Left ventricle myocardium inferior (tissue), 1 donor: Measurements from ENCODE around the gene ANKRD34A. TPM values are rescaled to one million over a fixed set of nuclear protein-coding genes. Genes with fewer than 3 reads are reported as not detected.
"Not testable (repeated sequence)": the region's sequence is repeated elsewhere in the genome, so short reads cannot be mapped to it uniquely, and the experiment has no call there.

Source experiments
- DNase-seq: peaks from one replicate; pipeline ENCODE4 v3.0.0-alpha.2; 2020
- H3K27ac ChIP-seq: fragments of 200-600 bp; replicated peaks from 2 replicates; pipeline ENCODE4 v1.8.0; 2021
- H3K27me3 ChIP-seq: fragments of 200-600 bp; 2 replicates; pipeline ENCODE4 v1.8.0; 2021; ENCODE audit warnings: low read depth
- H3K36me3 ChIP-seq: fragments of 200-600 bp; 2 replicates; pipeline ENCODE4 v1.8.0; 2021
- H3K4me1 ChIP-seq: fragments of 200-600 bp; 2 replicates; pipeline ENCODE4 v1.8.0; 2021
- H3K4me3 ChIP-seq: fragments of 200-600 bp; 2 replicates; pipeline ENCODE4 v1.8.0; 2021; ENCODE audit warnings: mild to moderate bottlenecking, moderate library complexity
- H3K9me3 ChIP-seq: fragments of 200-600 bp; replicated peaks from 2 replicates; pipeline ENCODE4 v1.8.0; 2021
- intact Hi-C: fragments of 100-400 bp; cut with micrococcal nuclease; formaldehyde crosslinking; loops from one replicate; pipeline ENCODE4 v1.11.0; 2022
- total RNA-seq: library from RNA; stranded (reverse); fragmentation: NEBNext Ultra II Directional; extraction: Animal tissue kit (Norgen Biotek cat#: 25700); gene quantifications from one replicate; pipeline ENCODE4 v1.2.1, GENCODE V29; 2021
- TF ChIP-seq, protein P1 (sequence below): fragments of 200-600 bp; IDR thresholded peaks from 2 replicates; pipeline ENCODE4 v1.8.0; 2021; ENCODE audit warnings: antibody characterized with exemption, mild to moderate bottlenecking, borderline replicate concordance
- donor health status: DM: no; HTN: yes; CAD: no; lungs with severe emphysema.

The ANKRD34A gene
- total RNA-seq, 1 donor from 2014 or later, result 0.66 TPM

DNA sequence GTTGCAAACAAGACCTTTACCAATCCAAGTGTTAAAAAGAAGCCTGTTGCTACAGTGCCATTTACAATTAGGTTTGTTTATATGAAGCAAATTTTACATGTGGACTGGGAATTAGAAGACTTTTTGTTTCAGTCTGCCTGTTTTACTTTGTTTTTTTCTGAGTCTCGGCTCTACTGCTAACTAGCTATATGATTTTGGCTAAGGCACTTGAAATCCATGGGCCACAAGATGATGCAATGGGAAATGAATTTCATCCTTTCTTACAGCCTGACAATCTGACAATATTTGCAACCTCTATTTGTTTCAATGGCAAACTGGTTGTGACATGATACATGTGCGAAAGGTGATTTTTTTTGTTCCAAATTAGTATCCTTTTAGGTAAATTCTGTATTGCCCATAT lies 42.1 kb downstream of the ANKRD34A start:
- no peaks in the 10 kb centered on the region for H3K27me3 ChIP-seq

DNA sequence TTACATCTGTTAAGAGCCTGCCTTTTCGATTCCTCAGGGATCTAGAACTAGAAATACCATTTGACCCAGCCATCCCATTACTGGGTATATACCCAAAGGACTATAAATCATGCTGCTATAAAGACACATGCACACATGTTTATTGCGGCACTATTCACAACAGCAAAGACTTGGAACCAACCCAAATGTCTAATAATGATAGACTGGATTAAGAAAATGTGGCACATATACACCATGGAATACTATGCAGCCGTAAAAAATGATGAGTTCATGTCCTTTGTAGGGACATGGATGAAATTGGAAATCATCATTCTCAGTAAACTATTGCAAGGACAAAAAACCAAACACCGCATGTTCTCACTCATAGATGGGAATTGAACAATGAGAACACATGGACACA lies 44.1 kb downstream of the ANKRD34A start:
- H3K9me3 ChIP-seq, intact Hi-C loops, DNase-seq, H3K27me3 ChIP-seq, H3K27ac ChIP-seq: not testable (repeated sequence)
- H3K36me3 ChIP-seq, result peaks cover 29% of the 10 kb centered on the region
- peaks cover 36% of the 10 kb centered on the region for H3K4me1 ChIP-seq
- H3K4me3 ChIP-seq, result peak overlapping the region; percentile 94

More for the DNA sequence above, 42.1 kb downstream of the ANKRD34A start:
- H3K27ac ChIP-seq, result no peak overlapping the region
- H3K4me3 ChIP-seq, result no peak overlapping the region
- TF ChIP-seq, protein P1, sequence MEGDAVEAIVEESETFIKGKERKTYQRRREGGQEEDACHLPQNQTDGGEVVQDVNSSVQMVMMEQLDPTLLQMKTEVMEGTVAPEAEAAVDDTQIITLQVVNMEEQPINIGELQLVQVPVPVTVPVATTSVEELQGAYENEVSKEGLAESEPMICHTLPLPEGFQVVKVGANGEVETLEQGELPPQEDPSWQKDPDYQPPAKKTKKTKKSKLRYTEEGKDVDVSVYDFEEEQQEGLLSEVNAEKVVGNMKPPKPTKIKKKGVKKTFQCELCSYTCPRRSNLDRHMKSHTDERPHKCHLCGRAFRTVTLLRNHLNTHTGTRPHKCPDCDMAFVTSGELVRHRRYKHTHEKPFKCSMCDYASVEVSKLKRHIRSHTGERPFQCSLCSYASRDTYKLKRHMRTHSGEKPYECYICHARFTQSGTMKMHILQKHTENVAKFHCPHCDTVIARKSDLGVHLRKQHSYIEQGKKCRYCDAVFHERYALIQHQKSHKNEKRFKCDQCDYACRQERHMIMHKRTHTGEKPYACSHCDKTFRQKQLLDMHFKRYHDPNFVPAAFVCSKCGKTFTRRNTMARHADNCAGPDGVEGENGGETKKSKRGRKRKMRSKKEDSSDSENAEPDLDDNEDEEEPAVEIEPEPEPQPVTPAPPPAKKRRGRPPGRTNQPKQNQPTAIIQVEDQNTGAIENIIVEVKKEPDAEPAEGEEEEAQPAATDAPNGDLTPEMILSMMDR, result no peak
- intact Hi-C loops, result no loop called here
- H3K4me1 ChIP-seq, result peaks cover 45% of the 10 kb centered on the region
- H3K36me3 ChIP-seq, result peaks cover 18% of the 10 kb centered on the region
- H3K9me3 ChIP-seq, result no peaks in the 10 kb centered on the region
- no peak for DNase-seq

DNA sequence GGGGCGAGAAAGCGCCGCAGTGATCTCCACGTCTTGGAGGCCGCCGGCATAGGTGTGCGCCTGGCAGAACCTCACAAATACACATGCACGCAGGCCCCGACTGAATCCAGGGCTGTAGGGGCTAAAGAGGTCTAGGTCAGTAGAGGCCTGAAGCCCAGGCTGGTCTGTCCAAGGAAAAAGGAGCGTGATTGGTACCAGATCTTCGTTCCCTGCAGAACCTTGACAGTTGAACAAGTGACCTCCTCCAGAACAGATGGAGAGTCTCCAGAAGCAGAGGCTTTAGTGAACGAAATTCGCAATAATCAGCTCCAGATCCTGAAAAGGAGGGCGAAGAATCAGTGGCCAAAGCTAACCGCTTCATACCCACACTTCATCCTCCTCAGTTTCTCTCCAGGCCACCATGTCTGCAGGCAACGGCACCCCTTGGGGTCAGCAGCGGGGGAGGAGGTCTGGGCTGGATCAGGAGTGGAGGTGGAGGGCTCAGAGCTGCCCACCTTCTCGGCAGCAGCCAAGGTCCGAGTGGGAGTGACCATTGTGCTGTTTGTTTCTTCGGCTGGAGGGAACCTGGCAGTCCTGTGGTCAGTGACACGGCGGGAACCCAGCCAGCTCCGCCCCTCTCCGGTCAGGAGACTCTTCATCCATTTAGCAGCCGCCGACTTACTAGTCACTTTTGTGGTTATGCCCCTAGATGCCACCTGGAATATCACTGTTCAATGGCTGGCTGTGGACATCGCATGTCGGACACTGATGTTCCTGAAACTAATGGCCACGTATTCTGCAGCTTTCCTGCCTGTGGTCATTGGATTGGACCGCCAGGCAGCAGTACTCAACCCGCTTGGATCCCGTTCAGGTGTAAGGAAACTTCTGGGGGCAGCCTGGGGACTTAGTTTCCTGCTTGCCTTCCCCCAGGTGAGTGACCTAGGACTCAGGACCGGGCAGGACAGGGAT lies 45.1 kb downstream of the ANKRD34A start:
- peak overlapping the region; percentile 94 for H3K4me3 ChIP-seq
- intact Hi-C loops, result loop anchor here (10.0 kb wide), 2 partner anchors 56 to 64 kb away; partner anchors contain the start of gene PIAS3

DNA sequence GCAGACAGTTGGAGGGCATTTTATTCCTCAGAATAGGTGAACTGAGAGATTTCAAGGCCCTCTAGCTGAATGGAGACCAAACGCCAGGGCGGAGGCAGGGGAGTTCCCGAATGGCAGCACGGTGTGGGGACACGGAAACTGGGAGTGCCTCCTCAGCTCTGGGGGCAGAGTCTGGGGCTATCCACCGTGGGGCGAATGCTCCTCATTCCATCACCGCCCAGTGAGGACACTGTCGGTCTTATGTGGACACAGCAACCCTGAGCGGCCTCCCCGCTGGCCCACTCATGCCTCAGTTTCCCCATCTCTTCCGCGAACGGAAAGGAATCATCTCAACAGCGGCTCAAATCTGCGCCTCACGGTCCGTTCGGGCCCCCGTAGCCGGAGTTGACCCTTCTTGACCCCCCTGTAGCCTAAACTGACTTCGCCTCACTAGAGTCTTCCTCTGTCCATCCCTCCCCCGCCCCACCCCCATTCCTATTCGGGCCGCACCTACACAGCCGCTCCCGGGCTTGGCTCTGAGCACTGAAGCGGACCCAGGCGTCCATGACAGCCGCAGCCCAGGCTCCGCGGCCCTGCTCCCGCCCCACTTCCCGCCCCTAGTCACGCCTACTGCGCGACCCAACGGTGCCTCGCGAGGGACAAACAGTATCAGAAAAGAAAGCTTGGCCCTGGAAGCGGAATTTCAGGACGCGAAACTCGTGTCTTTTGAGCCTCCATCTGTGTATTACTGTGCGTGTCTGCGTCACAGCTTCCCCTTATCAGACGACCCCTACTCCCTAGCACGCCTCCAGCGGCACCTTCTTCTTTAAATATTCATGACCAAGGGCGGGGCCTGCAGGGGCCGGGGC lies 46.0 kb downstream of the ANKRD34A start, which contains the start of gene PEX11B:
Gene PEX11B (minus strand): TSS at position 574 of the 848 bp plus-strand sequence. CDS start 29 bp downstream, at position 545.
- DNase-seq, result peak; percentile 90
- intact Hi-C loops, result loop anchor here (10.0 kb wide), 2 partner anchors 56 to 64 kb away; partner anchors contain the start of gene PIAS3
- Histone ChIP-seq H3K4me1 (peaks cover 36% of the 10 kb centered on the region), H3K36me3 (peaks cover 42% of the 10 kb centered on the region), H3K27me3 (no peaks in the 10 kb centered on the region), H3K27ac (peak within 1 kb of the TSS; percentile 96), H3K9me3 (no peaks in the 10 kb centered on the region), H3K4me3 (peak within 1 kb of the TSS; percentile 94)
- TF ChIP-seq, protein P1, result peak; percentile 20

More for the DNA sequence above, 45.1 kb downstream of the ANKRD34A start:
- Histone ChIP-seq H3K36me3 (peaks cover 39% of the 10 kb centered on the region), H3K4me1 (peaks cover 36% of the 10 kb centered on the region), H3K27me3 (no peaks in the 10 kb centered on the region), H3K27ac (peak overlapping the region; percentile 96), H3K9me3 (no peaks in the 10 kb centered on the region)
- TF ChIP-seq, protein P1, result no peak
- peak; percentile 59 for DNase-seq

DNA sequence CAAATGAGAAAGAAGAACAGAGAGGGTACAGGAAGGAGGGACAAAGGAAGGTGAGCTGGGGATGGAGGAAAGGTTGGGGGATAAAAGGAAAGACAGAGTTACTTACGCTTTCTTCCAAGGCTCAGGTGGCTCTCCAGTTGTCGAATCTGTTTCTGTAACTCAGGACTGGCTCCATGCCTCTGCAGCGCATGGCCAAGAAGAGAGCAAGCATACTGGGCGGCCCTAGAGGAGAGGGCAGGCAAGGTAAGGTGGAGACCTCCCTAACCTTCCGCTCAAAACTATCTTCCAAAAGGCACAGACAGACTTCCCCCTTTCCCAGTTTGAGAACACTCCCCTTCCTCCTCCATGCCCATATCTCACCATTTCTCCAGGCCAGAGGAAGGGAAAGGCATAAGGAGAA lies 46.8 kb downstream of the ANKRD34A start:
- H3K4me1 ChIP-seq, result peaks cover 36% of the 10 kb centered on the region
- H3K36me3 ChIP-seq, result peaks cover 43% of the 10 kb centered on the region
- intact Hi-C loops, result loop anchor here (10.0 kb wide), 2 partner anchors 57 to 63 kb away; partner anchors contain the start of gene PIAS3
- TF ChIP-seq, protein P1, result no peak
- DNase-seq, result no peak
- H3K9me3 ChIP-seq, result no peaks in the 10 kb centered on the region
- H3K4me3 ChIP-seq, result peak overlapping the region; percentile 94
- no peaks in the 10 kb centered on the region for H3K27me3 ChIP-seq
- H3K27ac ChIP-seq, result peak overlapping the region; percentile 96
